Upper lobe of left lung (tissue), 4 donors: ENCODE measurements around the gene ERI3.

Source experiments
- POLR2A ChIP-seq, 4 donors: fragments of 450-650 bp; IDR thresholded peaks; one replicate each; pipeline ENCODE4 v1.5.1; 2016 to 2017; ENCODE audit warnings: antibody characterized with exemption in 4 of 4, mild to moderate bottlenecking in 2 of 4
- POLR2AphosphoS5 ChIP-seq, 2 donors: sonication (generic); formaldehyde crosslinking; IDR thresholded peaks; one replicate each; pipeline ENCODE4 v1.5.1; 2017; ENCODE audit warnings: antibody characterized with exemption in 2 of 2
- TF ChIP-seq, protein P1 (sequence below), 6 experiments: fragments of 450-650 bp in 4 of 6; fragments of 200-600 bp in 2 of 6; sonication (generic) in 2 of 6; IDR thresholded peaks; one replicate each; pipeline ENCODE4 v1.5.1; 2016 to 2019; ENCODE audit warnings: antibody characterized with exemption in 6 of 6

DNA sequence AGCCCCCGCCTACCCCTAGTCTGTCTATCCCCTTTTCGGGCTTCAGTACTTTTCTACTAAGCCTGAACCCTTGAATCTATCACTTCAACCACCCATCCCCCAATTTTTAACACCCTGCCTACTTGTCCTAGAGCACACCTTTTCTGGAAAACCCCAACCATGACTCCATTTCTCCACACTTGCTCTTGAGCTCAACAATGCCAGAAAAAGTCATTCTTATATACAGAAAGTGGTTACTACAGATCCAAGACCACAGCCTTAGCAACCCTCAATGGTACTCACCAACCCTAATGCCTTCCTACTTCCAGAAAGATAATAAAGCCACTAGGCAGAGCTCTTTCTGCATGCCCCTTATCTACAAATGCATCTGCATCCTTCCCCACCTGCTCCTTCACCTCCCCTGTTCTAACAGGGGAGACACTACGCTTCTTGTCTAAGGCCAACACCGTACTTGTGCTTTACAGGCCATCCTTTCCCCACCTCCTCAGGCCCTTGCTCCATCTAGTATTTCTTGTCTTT, 100.6 kb downstream of the ERI3 start:
- TF ChIP-seq, protein P1, sequence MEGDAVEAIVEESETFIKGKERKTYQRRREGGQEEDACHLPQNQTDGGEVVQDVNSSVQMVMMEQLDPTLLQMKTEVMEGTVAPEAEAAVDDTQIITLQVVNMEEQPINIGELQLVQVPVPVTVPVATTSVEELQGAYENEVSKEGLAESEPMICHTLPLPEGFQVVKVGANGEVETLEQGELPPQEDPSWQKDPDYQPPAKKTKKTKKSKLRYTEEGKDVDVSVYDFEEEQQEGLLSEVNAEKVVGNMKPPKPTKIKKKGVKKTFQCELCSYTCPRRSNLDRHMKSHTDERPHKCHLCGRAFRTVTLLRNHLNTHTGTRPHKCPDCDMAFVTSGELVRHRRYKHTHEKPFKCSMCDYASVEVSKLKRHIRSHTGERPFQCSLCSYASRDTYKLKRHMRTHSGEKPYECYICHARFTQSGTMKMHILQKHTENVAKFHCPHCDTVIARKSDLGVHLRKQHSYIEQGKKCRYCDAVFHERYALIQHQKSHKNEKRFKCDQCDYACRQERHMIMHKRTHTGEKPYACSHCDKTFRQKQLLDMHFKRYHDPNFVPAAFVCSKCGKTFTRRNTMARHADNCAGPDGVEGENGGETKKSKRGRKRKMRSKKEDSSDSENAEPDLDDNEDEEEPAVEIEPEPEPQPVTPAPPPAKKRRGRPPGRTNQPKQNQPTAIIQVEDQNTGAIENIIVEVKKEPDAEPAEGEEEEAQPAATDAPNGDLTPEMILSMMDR (IDR thresholded peaks at IDR 0.05) = no peak
- TF ChIP-seq POLR2AphosphoS5 (IDR thresholded peaks at IDR 0.05) (no peak), POLR2A (IDR thresholded peaks at IDR 0.05) (no peak)
